ENCODE results near the gene SIGLEC10.

DNA sequence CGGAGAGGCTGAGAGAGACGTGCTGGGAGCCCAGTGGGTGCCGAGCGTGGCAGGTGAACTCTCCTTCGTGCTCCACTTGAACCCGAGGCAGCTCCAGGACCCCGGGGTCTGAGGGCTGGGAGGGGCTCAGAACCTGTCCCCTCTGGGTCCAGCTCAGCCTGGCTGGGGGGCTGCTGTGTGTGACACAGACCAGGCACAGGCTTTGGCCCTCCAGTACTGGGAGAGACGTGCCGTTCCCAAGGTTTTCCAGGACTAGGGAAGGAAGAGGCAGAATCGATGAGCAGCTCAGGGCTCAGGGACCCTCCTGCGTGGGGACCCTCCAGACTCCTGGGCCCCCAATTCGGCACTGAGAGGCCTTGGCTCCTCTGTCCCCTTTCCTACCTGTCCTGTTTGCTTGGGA lies 2.3 kb downstream of the SIGLEC10 start:
- TF ChIP-seq, protein P1, sequence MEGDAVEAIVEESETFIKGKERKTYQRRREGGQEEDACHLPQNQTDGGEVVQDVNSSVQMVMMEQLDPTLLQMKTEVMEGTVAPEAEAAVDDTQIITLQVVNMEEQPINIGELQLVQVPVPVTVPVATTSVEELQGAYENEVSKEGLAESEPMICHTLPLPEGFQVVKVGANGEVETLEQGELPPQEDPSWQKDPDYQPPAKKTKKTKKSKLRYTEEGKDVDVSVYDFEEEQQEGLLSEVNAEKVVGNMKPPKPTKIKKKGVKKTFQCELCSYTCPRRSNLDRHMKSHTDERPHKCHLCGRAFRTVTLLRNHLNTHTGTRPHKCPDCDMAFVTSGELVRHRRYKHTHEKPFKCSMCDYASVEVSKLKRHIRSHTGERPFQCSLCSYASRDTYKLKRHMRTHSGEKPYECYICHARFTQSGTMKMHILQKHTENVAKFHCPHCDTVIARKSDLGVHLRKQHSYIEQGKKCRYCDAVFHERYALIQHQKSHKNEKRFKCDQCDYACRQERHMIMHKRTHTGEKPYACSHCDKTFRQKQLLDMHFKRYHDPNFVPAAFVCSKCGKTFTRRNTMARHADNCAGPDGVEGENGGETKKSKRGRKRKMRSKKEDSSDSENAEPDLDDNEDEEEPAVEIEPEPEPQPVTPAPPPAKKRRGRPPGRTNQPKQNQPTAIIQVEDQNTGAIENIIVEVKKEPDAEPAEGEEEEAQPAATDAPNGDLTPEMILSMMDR (IDR thresholded peaks at IDR 0.05; ENCODE audit: insufficient read depth, low read length, poor library complexity, severe bottlenecking) = no peak
- TF ChIP-seq EZH2phosphoT487 (conservative IDR thresholded peaks at IDR 0.05; ENCODE audit: low read length) = no peak

All from SU-DHL-6 (cell line).